Neural cell (in vitro differentiated cells): ENCODE results near the gene SERPINA9.

Source experiments
- CTCF ChIP-seq: fragments of 450-650 bp; IDR thresholded peaks from 2 replicates; pipeline ENCODE4 v1.5.1; 2014; ENCODE audit warnings: antibody characterized with exemption, mild to moderate bottlenecking, moderate library complexity; ENCODE audit not compliant: poor library complexity, severe bottlenecking
- EP300 ChIP-seq: fragments of 450-650 bp; conservative IDR thresholded peaks from 2 replicates; pipeline ENCODE4 v1.6.1; 2014; ENCODE audit warnings: antibody characterized with exemption, mild to moderate bottlenecking, moderate library complexity; ENCODE audit not compliant: poor library complexity, severe bottlenecking
- EZH2 ChIP-seq: fragments of 200-600, 300-800 bp; shearing (Covaris generic), sonication (generic); IDR thresholded peaks from 2 replicates; pipeline ENCODE4 v1.6.1; 2014; ENCODE audit warnings: antibody characterized with exemption, low read length, borderline replicate concordance, mild to moderate bottlenecking; ENCODE audit not compliant: insufficient read depth, poor library complexity, severe bottlenecking
- MXI1 ChIP-seq: fragments of 450-650 bp; conservative IDR thresholded peaks from 2 replicates; pipeline ENCODE4 v1.6.1; 2014; ENCODE audit warnings: antibody characterized with exemption, mild to moderate bottlenecking; ENCODE audit not compliant: poor library complexity, severe bottlenecking
- POLR2AphosphoS5 ChIP-seq: IDR thresholded peaks from 2 replicates; pipeline ENCODE4 v1.6.1; 2012
- RAD21 ChIP-seq: fragments of 450-650 bp; conservative IDR thresholded peaks from 2 replicates; pipeline ENCODE4 v1.6.1; 2014; ENCODE audit warnings: antibody characterized with exemption, mild to moderate bottlenecking, moderate library complexity

- TF ChIP-seq EP300 (no peak), RAD21 (no peak), EZH2 (no peak), CTCF (no peak), MXI1 (no peak), POLR2AphosphoS5 (no peak)
Observed at GRCh38 chr14:94464290-94464689, 11.7 kb downstream of the SERPINA9 start.
